ENCODE data around the gene UBE2R2.
"Not testable (repeated sequence)": the region's sequence is repeated elsewhere in the genome, so short reads cannot be mapped to it uniquely, and the experiment has no call there.

UBE2R2 gene

GRCh38 chr9:33837138-33837537, 20.2 kb downstream of the UBE2R2 start:
- in situ Hi-C loops (cut with MboI; ENCODE audit: low sequenced_read_pairs), result no loop called here

GRCh38 chr9:33840381-33840780, 23.4 kb downstream of the UBE2R2 start:
- in situ Hi-C loops (cut with MboI; ENCODE audit: low sequenced_read_pairs), result no loop called here

- in situ Hi-C loops (cut with MboI; ENCODE audit: low sequenced_read_pairs), result no loop called here
Measured at GRCh38 chr9:33843312-33843961, 26.5 kb downstream of the UBE2R2 start.

- in situ Hi-C loops (cut with MboI; ENCODE audit: low sequenced_read_pairs), result no loop called here
Measured at GRCh38 chr9:33846231-33846630, 29.3 kb downstream of the UBE2R2 start.

- in situ Hi-C loops (cut with MboI; ENCODE audit: low sequenced_read_pairs), result not testable (repeated sequence)
Measured at GRCh38 chr9:33847894-33848205, 30.9 kb downstream of the UBE2R2 start.

- in situ Hi-C loops (cut with MboI; ENCODE audit: low sequenced_read_pairs), result no loop called here
Measured at GRCh38 chr9:33850267-33850629, 33.3 kb downstream of the UBE2R2 start.

GRCh38 chr9:33850677-33851076, 33.7 kb downstream of the UBE2R2 start:
- in situ Hi-C loops (cut with MboI; ENCODE audit: low sequenced_read_pairs), result no loop called here

- in situ Hi-C loops (cut with MboI; ENCODE audit: low sequenced_read_pairs), result no loop called here
Measured at GRCh38 chr9:33851301-33851700, 34.3 kb downstream of the UBE2R2 start.

- in situ Hi-C loops (cut with MboI; ENCODE audit: low sequenced_read_pairs), result no loop called here
Measured at GRCh38 chr9:33852216-33852826, 35.4 kb downstream of the UBE2R2 start.

GRCh38 chr9:33856247-33856646, 39.3 kb downstream of the UBE2R2 start:
- in situ Hi-C loops (cut with MboI; ENCODE audit: low sequenced_read_pairs), result no loop called here

- in situ Hi-C loops (cut with MboI; ENCODE audit: low sequenced_read_pairs), result no loop called here
Measured at GRCh38 chr9:33858423-33858822, 41.5 kb downstream of the UBE2R2 start.

GRCh38 chr9:33860200-33860871, 43.4 kb downstream of the UBE2R2 start:
- in situ Hi-C loops (cut with MboI; ENCODE audit: low sequenced_read_pairs), result no loop called here

- in situ Hi-C loops (cut with MboI; ENCODE audit: low sequenced_read_pairs), result no loop called here
Measured at GRCh38 chr9:33861917-33862453, 45.0 kb downstream of the UBE2R2 start.

GRCh38 chr9:33863027-33863426, 46.1 kb downstream of the UBE2R2 start:
- in situ Hi-C loops (cut with MboI; ENCODE audit: low sequenced_read_pairs), result not testable (repeated sequence)

- in situ Hi-C loops (cut with MboI; ENCODE audit: low sequenced_read_pairs), result no loop called here
Measured at GRCh38 chr9:33867747-33868439, 50.9 kb downstream of the UBE2R2 start.

- in situ Hi-C loops (cut with MboI; ENCODE audit: low sequenced_read_pairs), result no loop called here
Measured at GRCh38 chr9:33868440-33868973, 51.5 kb downstream of the UBE2R2 start.

GRCh38 chr9:33869243-33869642, 52.3 kb downstream of the UBE2R2 start:
- in situ Hi-C loops (cut with MboI; ENCODE audit: low sequenced_read_pairs), result not testable (repeated sequence)

GRCh38 chr9:33877727-33878489, 60.9 kb downstream of the UBE2R2 start:
- in situ Hi-C loops (cut with MboI; ENCODE audit: low sequenced_read_pairs), result no loop called here

GRCh38 chr9:33878691-33879366, 61.9 kb downstream of the UBE2R2 start:
- in situ Hi-C loops (cut with MboI; ENCODE audit: low sequenced_read_pairs), result no loop called here

All from HL-60/S4 treated with retinoic acid at 250 ng/mL for 4 days and 3 days (cell line).